Activated CD4-positive, alpha-beta T cell treated with anti-CD3 and anti-CD28 coated beads for 1 hour (primary cell): ENCODE measurements around the gene PIP5K1C.

ENCODE experiments used
- DNase-seq: peaks from one replicate; pipeline ENCODE4 v3.0.0-alpha.2; 2020

PIP5K1C gene, protein sequence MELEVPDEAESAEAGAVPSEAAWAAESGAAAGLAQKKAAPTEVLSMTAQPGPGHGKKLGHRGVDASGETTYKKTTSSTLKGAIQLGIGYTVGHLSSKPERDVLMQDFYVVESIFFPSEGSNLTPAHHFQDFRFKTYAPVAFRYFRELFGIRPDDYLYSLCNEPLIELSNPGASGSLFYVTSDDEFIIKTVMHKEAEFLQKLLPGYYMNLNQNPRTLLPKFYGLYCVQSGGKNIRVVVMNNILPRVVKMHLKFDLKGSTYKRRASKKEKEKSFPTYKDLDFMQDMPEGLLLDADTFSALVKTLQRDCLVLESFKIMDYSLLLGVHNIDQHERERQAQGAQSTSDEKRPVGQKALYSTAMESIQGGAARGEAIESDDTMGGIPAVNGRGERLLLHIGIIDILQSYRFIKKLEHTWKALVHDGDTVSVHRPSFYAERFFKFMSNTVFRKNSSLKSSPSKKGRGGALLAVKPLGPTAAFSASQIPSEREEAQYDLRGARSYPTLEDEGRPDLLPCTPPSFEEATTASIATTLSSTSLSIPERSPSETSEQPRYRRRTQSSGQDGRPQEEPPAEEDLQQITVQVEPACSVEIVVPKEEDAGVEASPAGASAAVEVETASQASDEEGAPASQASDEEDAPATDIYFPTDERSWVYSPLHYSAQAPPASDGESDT

GRCh38 chr19:3700242-3701032 is at the start of gene PIP5K1C:
PIP5K1C (minus strand) TSS chr19:3700468; CDS start chr19:3700390, 78 bp downstream.
- DNase-seq, result peak; percentile 89

DNA sequence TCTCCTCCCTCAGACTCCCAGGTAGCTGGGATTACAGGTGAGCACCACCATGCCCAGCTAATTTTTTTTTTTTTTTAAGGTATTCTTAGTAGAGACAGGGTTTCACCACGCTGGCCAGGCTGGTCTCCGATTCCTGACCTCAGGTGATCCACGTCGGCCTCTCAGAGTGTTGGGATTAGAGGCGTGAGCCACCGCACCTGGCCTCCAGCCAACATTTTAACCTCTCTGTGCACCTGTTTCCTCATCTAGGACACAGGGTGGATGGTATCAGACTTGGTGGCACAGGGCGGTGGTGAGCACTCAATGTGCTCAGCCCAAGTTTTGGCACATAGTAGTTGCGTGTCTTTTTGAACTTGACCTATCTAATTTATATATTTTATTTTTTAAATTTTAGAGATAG is 48.7 kb upstream of the PIP5K1C start:
- DNase-seq, result no peak

DNA sequence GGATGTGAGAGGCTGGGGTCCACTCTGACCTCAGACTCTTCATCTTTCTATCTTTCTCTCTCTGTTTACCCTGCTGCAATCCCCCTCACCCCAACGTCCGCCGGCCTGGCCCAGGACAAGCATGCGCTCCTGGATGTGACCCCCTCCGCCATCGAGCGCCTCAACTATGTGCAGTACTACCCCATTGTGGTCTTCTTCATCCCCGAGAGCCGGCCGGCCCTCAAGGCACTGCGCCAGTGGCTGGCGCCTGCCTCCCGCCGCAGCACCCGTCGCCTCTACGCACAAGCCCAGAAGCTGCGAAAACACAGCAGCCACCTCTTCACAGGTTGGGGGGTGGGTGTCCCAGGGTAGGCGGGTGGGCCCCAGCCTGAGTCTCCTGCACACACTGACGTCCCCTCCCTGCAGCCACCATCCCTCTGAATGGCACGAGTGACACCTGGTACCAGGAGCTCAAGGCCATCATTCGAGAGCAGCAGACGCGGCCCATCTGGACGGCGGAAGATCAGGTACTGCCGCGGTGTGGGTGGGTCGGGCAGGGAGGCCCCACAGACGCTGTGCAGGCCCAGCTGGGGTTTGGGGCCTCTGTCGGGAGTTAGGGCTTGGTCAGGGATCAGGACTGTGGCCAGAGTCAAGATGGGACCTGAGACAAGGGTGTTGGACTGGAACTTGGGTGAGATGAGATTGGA is 46.2 kb upstream of the PIP5K1C start:
- no peak for DNase-seq

DNA sequence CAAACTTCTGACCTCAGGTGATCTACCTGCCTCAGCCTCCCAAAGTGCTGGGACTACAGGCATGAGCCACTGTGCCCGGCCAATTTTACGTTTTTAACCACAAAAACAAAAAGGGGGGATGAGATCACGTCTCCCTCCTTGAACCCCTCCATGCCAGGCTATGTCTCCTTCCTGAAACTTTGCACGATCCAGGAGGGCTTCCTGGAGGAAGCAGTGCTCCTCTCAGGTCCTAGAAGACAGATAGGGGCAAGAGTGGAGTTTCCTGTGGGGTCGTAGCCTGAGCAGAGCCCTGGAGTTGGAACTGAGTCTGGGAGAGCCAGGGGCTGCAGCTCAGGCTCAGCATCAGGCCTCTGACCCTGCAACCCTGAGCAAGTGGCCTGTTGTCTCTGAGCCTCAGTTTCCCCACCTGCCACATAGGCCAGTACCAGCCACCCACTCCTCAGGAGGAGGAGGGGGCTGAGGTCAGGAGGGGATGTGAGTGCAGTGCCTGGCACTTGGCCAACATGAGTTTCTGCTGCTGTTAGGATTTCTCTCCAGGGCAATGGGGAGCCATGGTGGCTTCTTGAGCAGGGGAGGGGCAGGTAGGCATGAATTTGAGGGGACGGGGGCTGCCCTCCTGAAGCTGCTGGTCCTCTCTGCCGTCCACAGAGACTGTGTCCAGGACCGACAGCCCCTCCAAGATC is 45.2 kb upstream of the PIP5K1C start:
- no peak for DNase-seq

- DNase-seq, result no peak
Observed at GRCh38 chr19:3743486-3743885, 43.2 kb upstream of the PIP5K1C start.

- no peak for DNase-seq
Observed at GRCh38 chr19:3740431-3740830, 40.2 kb upstream of the PIP5K1C start.

- DNase-seq, result no peak
Observed at GRCh38 chr19:3738477-3739220, 38.4 kb upstream of the PIP5K1C start.

GRCh38 chr19:3737487-3738205 is 37.4 kb upstream of the PIP5K1C start:
- DNase-seq, result no peak

DNA sequence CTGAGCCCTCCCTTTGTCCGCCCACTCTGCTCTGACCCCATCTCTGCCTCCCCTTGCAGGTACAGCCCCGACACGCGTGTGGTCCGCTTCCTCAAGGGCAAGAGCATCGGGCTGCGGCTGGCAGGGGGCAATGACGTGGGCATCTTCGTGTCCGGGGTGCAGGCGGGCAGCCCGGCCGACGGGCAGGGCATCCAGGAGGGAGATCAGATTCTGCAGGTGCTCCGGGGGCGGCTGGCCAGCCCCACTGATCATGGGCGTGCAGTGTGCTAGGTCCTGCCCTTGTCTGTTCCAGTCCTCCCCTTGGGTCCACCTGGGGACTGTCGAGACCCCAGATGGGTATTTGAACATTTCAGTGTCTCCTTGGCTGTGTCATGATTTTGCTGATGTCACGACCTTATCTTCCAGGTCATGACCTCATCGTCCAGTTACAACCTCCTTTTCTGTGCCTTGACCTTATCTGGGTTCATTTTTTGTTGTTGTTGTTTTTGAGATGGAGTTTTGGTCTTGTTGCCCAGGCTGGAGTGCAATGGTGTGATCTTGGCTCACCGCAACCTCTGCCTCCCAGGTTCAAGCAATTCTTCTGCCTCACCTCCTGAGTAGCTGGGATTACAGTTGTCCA is 35.9 kb upstream of the PIP5K1C start:
- DNase-seq, result no peak

DNA sequence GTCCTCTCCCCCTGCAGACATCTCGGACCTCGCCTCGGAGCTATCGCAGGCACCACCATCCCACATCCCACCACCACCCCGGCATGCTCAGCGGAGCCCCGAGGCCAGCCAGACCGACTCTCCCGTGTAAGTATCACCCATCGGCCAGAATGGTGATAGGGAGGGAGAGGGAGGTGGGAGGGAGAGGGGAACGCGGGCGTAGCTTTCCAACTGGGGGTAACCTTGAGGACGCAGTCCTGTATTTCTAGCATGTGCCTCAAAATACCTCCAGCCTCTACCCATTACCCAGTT is 34.0 kb upstream of the PIP5K1C start:
- no peak for DNase-seq

GRCh38 chr19:3733549-3734309 is 33.5 kb upstream of the PIP5K1C start:
- no peak for DNase-seq

GRCh38 chr19:3732108-3732507 is 31.8 kb upstream of the PIP5K1C start:
- no peak for DNase-seq

DNA sequence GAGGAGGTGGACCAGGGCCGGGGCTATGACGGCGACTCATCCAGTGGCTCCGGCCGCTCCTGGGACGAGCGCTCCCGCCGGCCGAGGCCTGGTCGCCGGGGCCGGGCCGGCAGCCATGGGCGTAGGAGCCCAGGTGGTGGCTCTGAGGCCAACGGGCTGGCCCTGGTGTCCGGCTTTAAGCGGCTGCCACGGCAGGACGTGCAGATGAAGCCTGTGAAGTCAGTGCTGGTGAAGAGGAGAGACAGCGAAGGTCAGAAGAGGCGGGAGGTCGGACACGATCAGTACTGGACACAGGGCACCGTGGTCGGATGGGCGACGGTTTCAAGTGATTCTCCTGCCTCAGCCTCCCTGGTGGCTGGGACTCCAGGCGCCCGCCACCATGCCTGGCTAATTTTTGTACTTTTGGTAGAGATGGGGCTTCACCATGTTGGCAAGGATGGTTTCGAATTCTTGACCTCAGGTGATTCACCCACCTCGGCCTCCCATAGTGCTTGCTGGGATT is 30.2 kb upstream of the PIP5K1C start:
- no peak for DNase-seq

DNA sequence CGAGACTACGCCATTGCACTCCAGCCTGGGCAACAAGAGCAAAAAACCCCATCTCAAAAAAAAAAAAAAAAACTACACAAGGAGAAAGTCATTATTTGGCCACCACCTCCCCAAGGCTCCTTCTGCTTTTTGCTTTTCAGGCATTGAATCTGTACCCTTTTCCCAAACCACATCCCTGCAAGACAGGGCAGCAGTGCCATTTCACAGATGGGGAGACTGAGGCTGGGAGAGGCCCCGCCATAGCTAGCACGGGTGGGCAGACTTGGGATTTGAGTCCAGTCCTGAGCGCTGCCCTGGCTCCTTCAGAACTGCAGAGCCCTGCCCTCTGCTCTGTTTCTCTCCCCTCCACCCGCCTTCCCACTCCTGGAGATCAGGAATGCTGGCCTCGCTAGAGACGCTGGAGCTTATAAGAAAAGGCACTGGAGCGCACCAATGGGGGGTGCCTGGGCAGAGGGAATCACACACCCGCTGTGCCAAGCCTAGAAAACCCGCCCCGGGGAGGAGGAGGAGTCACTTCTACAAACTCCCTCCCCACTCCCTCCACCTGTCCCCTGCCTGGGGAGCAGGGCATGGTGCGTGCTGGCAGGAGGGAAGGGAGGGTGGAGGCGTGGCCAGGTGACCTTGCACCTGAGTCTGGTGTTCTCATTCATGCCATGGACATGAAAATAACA is 25.5 kb upstream of the PIP5K1C start:
- DNase-seq, result no peak

- no peak for DNase-seq
Observed at GRCh38 chr19:3725121-3725520, 24.9 kb upstream of the PIP5K1C start.

DNA sequence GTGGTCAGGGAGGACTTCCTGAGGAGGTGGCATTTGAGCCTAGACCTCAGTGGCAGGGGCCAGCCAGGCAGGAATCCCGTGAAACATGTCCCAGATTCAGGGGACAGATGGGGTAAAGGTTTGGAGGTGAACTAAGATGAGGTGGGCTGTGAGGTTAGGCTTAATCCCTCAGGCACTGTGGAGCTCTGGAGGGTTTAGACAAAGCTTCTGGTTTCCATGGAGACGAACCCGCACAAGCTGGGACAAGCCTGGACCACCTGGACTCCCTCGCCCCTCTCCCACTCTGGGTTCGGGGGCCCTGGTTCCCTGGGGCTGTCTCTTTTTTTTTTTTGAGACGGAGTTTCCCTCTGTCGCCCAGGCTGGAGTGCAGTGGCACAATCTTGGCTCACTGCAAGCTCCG is 23.6 kb upstream of the PIP5K1C start:
- DNase-seq, result no peak

- DNase-seq, result no peak
Observed at GRCh38 chr19:3723110-3723488, 22.8 kb upstream of the PIP5K1C start.

DNA sequence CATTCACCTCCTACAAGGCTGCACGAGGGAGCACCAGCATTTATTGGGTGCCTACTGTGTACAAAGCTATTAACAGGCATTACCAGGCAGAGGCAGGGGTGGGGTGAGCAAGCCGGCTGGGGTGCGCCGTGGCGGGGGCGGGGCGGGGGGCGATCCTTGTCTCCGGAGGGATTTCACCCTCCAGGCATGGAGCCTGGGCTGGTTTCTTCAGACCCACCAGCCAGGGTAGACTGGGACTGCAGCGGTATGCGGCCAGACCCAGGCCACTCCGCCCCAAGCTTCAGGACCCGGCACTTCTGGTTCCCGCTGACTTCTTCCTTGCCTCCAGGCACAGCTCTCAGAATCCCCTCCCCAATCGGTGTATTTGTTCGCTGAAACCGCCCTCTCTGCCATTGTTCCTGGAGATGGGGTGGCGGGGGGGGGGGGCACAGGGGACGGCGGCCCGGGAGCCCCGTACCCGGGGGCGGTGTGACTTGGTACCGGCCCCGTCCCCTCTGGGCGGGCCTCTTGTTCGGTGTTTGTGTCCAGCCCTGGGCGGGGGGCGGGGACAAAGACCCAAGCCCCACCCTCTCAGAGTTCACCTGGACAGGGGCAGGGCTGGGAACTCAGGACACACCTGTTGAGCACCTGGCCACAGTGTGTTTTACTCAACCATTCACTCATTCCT is 22.3 kb upstream of the PIP5K1C start:
- no peak for DNase-seq
